ENCODE results near the gene ZNF804B. TPM values are rescaled to one million over a fixed set of nuclear protein-coding genes. Genes with fewer than 3 reads are reported as not detected.

Gene ZNF804B
- total RNA-seq, 1 experiment from 2014 or later: not detected

GRCh38 chr7:89133819-89134218 is 374.3 kb downstream of the ZNF804B start:
- Histone ChIP-seq H3K27ac (ENCODE audit: insufficient read length, low read depth, low read length) (no peak overlapping the region), H3K23me2 (ENCODE audit: insufficient read length, low read depth, low read length, poor library complexity, severe bottlenecking) (no peaks in the 10 kb centered on the region), H2AFZ (ENCODE audit: low read length) (no peak overlapping the region), H3K9me3 (ENCODE audit: control insufficient read depth, low read depth, low read length) (no peaks in the 10 kb centered on the region), H3K9ac (ENCODE audit: extremely low read depth, insufficient read length, low read length) (no peak overlapping the region), H4K8ac (replicated peaks; ENCODE audit: insufficient read length, low read depth, low read length) (no peak overlapping the region), H2BK12ac (ENCODE audit: insufficient read length, low read depth, low read length) (no peak overlapping the region), H4K91ac (ENCODE audit: insufficient read length, low read depth, low read length) (no peak overlapping the region), H3K23ac (ENCODE audit: insufficient read length, low read depth, low read length) (no peak overlapping the region), H3K14ac (ENCODE audit: insufficient read depth, low read length) (no peak overlapping the region), H3K4me2 (ENCODE audit: insufficient read depth, insufficient read length, low read length) (no peak overlapping the region), H2BK120ac (ENCODE audit: low read depth, low read length, poor library complexity, severe bottlenecking) (no peak overlapping the region), H4K20me1 (ENCODE audit: control insufficient read depth, insufficient read depth, insufficient read length) (no peaks in the 10 kb centered on the region), H4K5ac (ENCODE audit: insufficient read length, low read depth, low read length) (no peak overlapping the region), H3K79me2 (ENCODE audit: insufficient read depth, low read length) (no peaks in the 10 kb centered on the region), H2AK5ac (ENCODE audit: insufficient read length, low read length) (no peak overlapping the region), H3K18ac (ENCODE audit: insufficient read length, low read depth, low read length) (no peak overlapping the region), H3K56ac (ENCODE audit: insufficient read length, low read depth, low read length) (no peak overlapping the region), H3K4ac (ENCODE audit: low read depth, low read length) (no peak overlapping the region), H3K79me1 (ENCODE audit: insufficient read depth, low read depth, low read length, poor library complexity, severe bottlenecking) (no peaks in the 10 kb centered on the region), H3K4me1 (ENCODE audit: insufficient read depth, low read length) (no peaks in the 10 kb centered on the region), H3K27me3 (ENCODE audit: insufficient read depth, low read length) (no peaks in the 10 kb centered on the region), H3T11ph (ENCODE audit: low read length) (no peak overlapping the region), H2BK15ac (ENCODE audit: low read depth, low read length) (no peak overlapping the region), H2BK20ac (ENCODE audit: low read depth, low read length, poor library complexity, severe bottlenecking) (no peak overlapping the region), H2BK5ac (ENCODE audit: insufficient read length, low read length) (no peak overlapping the region)
- Mint-ChIP-seq H3K4me3 (no peak overlapping the region), H3K4me1 (peaks cover 3 to 14% of the 10 kb centered on the region in 2 experiments; a peak in 3 of 4 replicates), H3K9me3 (no peaks in the 10 kb centered on the region), H3K27me3 (ENCODE audit: low read depth) (no peaks in the 10 kb centered on the region), H3K27ac (no peak overlapping the region), H3K36me3 (ENCODE audit: insufficient read depth in 1 of 3, low read depth in 3 of 3) (peaks cover 0 to 4% (median 0%) of the 10 kb centered on the region in 3 experiments; a peak in 1 of 7 replicates)
- no peak for TF ChIP-seq CTCF (conservative IDR thresholded peaks at IDR 0.05)
- DNase-seq: no peak
- no CpG with 5 or more reads among the region's 2 CpGs for WGBS (ENCODE audit: extremely low coverage, insufficient read length, low lambda C conversion rate)

Data from H9 (cell line).